HEK293 (cell line): Measurements from ENCODE around the gene MEGF6.
"Not testable (repeated sequence)": the region's sequence is repeated elsewhere in the genome, so short reads cannot be mapped to it uniquely, and the experiment has no call there.

ENCODE experiments used
- MYNN ChIP-seq: fragments of 450-650 bp; formaldehyde crosslinking; IDR thresholded peaks from 2 replicates; pipeline ENCODE4 v1.5.1; 2016; ENCODE audit warnings: missing biosample characterization, missing genetic modification characterization, borderline replicate concordance
- SCRT1 ChIP-seq: fragments of 450-650 bp; formaldehyde crosslinking; IDR thresholded peaks from 2 replicates; pipeline ENCODE4 v1.5.1; 2016; ENCODE audit warnings: missing biosample characterization, missing genetic modification characterization, borderline replicate concordance
- ZNF138 ChIP-seq: fragments of 450-650 bp; formaldehyde crosslinking; IDR thresholded peaks from 2 replicates; pipeline ENCODE4 v1.5.1; 2016; ENCODE audit warnings: missing biosample characterization, missing genetic modification characterization, borderline replicate concordance
- ZNF426 ChIP-seq: fragments of 450-650 bp; formaldehyde crosslinking; IDR thresholded peaks from 2 replicates; pipeline ENCODE4 v1.5.1; 2017; ENCODE audit warnings: missing biosample characterization, missing genetic modification characterization, mild to moderate bottlenecking, inconsistent platforms, moderate library complexity
- ZNF792 ChIP-seq: fragments of 450-650 bp; formaldehyde crosslinking; IDR thresholded peaks from 2 replicates; pipeline ENCODE4 v1.5.1; 2016; ENCODE audit warnings: missing biosample characterization, missing genetic modification characterization
- TF ChIP-seq, protein P1 (sequence below): fragments of 450-650 bp; formaldehyde crosslinking; IDR thresholded peaks from 2 replicates; pipeline ENCODE4 v1.5.1; 2016; ENCODE audit warnings: missing biosample characterization, missing genetic modification characterization

DNA sequence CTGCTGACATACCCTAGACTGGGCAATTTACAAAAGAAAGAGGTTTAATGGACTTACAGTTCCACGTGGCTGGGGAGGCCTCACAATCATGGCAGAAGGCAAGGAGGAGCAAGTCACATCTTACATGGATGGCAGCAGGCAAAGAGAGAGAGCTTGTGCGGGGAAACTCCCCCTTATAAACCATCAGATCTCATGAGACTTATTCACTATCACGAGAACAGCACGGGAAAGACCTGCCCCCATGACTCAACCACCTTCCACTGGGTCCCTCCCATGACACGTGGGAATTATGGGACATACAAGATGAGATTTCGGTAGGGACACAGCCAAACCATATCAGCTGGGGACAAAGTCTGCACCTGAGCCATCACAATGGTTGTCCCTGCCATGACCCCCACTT lies 35.8 kb downstream of the MEGF6 start:
- TF ChIP-seq SCRT1 (tag by site-specific recombination); ZNF426 (tag by site-specific recombination); MYNN (tag by site-specific recombination); ZNF138; ZNF792 (tag by site-specific recombination): not testable (repeated sequence)
- TF ChIP-seq, protein P1, sequence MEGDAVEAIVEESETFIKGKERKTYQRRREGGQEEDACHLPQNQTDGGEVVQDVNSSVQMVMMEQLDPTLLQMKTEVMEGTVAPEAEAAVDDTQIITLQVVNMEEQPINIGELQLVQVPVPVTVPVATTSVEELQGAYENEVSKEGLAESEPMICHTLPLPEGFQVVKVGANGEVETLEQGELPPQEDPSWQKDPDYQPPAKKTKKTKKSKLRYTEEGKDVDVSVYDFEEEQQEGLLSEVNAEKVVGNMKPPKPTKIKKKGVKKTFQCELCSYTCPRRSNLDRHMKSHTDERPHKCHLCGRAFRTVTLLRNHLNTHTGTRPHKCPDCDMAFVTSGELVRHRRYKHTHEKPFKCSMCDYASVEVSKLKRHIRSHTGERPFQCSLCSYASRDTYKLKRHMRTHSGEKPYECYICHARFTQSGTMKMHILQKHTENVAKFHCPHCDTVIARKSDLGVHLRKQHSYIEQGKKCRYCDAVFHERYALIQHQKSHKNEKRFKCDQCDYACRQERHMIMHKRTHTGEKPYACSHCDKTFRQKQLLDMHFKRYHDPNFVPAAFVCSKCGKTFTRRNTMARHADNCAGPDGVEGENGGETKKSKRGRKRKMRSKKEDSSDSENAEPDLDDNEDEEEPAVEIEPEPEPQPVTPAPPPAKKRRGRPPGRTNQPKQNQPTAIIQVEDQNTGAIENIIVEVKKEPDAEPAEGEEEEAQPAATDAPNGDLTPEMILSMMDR (tag by site-specific recombination): not testable (repeated sequence)
